NCI-H2081 treated with DMSO at 0.1 percent for 48 hours (cell line): ENCODE results near the gene TSBP1.

ENCODE experiments used
- DNase-seq: peaks from one replicate; lab custom pipeline; 2025; lab: John Stamatoyannopoulos, UW

The TSBP1 gene, protein sequence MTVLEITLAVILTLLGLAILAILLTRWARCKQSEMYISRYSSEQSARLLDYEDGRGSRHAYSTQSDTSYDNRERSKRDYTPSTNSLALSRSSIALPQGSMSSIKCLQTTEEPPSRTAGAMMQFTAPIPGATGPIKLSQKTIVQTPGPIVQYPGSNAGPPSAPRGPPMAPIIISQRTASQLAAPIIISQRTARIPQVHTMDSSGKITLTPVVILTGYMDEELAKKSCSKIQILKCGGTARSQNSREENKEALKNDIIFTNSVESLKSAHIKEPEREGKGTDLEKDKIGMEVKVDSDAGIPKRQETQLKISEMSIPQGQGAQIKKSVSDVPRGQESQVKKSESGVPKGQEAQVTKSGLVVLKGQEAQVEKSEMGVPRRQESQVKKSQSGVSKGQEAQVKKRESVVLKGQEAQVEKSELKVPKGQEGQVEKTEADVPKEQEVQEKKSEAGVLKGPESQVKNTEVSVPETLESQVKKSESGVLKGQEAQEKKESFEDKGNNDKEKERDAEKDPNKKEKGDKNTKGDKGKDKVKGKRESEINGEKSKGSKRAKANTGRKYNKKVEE

DNA sequence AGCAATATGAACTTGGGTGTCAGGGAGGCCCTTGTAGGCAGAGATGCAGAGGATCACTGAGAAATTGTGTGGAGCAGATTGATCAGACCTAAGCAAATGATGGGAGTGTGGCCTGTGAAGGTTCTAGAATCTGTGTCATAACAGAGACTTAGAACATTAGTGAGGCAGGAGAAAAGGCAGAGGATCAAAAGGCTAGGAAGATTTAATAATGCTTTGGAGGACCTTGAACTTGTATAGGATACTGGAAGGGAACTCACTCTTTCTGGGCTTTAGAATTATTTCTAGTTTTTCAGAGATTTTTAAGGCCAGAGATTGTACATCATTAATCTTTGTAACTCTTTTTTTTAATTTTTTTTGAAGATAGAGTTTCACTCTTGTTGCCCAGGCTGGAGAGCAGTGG lies at the start of gene TSBP1:
TSBP1 (minus strand) TSS at position 101 of the 400 bp plus-strand sequence. CDS start 197 bp downstream, outside the sequence.
- DNase-seq: no peak

DNA sequence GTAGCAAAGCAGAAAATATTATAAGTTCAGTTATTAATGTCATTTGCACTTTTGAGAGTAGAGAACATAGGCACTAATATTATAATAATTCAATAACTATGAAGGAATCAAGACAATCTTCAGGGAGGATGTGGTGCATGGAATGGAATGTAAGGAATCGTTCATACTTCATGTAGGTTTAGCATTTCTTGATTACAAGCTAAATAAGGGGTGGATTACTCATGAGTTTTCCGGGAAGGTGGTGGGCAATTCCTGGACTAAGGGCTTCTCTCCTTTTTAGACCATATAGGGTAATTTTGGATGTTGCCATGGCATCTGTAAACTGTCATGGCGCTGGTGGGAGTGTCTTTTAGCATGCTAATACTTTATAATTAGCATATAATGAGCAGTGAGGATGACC lies 44.3 kb upstream of the TSBP1 start:
- no peak for DNase-seq

GRCh38 chr6:32415521-32416019 lies 43.9 kb upstream of the TSBP1 start:
- DNase-seq: no peak

DNA sequence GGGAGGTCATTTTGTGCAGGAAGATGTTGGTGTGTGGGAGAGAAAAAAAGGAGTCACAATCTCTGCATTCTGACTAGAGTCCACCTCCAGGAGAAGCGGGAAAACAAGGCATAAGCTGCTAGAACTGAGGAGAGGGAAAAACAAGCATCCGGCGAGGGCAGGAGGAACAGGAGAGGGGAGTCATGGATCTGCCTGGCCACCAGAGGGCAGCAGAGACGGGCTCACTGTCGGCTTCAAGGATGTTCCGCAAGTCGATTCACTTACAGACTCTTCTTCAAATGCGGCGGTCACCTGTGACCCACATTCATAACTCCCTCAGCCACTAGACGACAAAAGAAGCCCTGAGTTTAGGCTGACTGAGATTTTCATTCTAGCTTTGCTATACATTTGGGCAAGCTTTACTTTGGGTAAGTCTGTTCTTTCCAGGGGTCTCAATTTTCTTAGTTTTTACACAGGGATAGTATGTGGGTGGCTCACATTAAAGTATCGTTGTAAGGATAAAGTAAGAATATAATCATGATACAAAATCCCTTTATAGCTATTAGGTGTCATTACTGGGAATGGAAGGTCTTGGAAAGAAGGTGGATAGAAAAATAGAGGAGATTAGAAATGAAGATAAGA lies 41.8 kb upstream of the TSBP1 start:
- no peak for DNase-seq

DNA sequence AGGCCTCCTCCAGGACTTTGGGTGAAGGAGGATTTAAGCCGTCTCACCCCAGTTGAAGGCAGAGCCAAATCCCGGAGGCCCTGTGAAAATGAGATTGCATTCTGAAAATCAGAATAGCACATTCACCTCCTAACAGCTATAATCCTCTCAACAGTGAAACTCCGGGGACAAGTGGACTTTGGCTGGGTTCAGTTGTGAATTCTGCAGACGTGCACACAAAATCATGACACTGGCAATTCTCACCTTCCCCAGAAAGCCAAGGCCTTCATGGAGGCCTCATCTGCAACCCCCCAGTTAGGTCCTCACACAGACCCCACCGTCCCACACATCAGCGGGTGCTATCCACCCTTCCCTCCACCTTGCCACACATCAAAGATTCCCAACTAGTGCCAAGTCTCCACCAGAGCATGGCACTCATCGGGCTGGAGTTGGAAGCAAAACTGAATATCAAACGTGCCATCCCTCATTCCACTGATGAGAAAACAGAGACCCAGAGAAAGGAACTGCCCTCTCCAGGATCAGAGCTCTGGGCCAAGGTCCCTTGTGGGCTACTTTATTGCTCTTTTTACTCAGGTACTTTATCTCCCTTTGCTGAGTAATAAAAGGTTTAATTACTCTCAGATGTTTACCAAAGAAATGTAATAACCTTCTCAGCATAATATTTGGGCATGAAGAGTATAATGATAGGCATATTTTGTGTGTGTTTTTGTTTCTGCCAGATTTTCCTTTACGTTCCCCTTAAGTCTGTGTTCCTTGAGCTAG lies 40.0 kb upstream of the TSBP1 start:
- DNase-seq: no peak

DNA sequence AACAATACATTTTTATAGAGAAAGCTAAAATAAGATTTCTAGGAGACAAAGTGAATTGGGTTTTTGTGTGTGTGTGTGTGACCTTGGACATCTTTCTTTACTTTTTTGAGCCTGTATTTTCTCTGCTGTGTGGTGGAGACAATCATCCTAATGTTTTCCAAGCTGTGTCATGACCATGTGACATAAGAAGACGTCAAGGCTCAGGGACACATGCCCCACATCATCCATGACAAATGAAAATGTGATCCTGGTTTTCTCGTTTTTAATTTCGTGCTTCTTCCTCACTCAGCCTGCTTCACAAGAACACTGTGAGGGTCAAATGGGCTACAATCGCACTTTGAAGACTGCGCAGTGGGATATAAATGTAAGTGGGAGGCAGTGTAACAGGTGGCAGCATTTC lies 39.2 kb upstream of the TSBP1 start:
- no peak for DNase-seq

DNA sequence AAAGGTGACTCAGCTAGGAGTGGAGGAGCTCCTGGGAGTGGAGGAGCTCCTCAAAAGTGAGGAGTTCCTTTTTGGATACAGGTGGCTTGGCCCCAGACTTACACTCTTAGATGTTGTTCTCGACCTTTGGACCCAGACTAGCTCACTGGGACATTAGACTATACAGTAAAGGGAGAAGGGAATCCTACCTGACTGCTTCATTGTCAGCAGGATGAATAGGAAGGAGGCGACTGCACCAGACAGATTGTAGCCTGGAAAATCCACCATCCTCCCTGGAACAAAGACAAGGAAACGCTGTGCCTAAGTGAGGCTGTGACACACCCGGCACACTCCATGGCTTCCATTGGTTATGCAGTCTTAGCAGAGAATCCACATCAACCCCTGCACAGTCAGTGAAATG lies 35.2 kb upstream of the TSBP1 start, which contains the start of gene BTNL2:
BTNL2 (minus strand) TSS at position 325 of the 400 bp plus-strand sequence; CDS start at position 267, 58 bp downstream.
- no peak for DNase-seq

DNA sequence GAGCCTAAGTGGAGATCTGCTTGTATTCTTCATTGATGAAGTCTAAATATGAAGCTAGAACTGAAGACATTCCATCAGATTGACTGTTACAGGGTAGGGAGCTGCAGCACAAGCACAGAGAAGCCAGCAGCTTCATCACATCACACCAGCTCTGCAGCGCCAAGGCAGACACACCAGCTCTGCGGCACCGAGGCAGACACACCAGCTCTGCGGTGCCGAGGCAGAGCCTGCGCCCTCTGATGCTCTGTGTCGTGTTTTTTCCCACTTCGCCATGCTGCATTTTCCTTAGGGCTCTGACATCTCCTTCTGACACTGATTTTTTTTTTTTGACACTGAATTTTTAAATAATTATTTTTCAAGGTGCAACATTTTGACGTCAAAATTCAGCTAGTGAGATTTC lies 34.5 kb upstream of the TSBP1 start:
- DNase-seq: no peak

- DNase-seq: no peak
Measured at GRCh38 chr6:32405656-32406055, 34.0 kb upstream of the TSBP1 start.

GRCh38 chr6:32402812-32403211 lies 31.1 kb upstream of the TSBP1 start:
- DNase-seq: no peak

GRCh38 chr6:32401284-32401963 lies 29.7 kb upstream of the TSBP1 start:
- no peak for DNase-seq

DNA sequence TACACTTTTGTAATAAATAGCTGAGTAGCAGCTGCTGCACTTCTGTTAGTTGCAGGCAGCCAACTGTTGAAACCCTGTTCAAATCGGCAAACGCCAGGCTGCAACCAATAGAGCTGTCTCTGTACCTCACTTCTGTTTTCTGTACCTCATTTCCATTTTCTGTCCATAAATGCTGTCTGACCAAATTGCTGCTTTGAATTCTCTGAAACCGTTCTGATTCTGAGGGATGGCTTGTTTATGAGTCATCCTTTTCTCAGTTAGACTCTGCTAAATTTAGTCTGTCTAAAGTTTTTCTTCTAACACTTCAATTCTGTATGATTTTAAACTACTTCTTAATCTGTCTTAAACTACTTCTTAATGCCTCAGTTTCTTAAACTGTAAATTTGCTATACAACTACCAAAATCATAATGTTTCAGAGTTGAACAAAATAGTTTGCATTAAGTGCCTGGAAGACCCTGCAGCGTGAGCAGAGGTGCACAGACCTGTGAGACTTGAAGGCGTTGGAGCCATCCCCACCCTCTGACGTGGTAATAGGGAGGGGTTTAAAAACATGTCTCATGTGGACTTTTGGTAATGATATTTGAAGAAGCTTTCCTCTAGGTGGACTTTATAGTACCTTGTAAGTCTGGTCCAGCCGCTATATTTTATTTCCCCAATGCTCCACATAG lies 25.7 kb upstream of the TSBP1 start:
- no peak for DNase-seq

- no peak for DNase-seq
Measured at GRCh38 chr6:32396028-32396427, 24.3 kb upstream of the TSBP1 start.

GRCh38 chr6:32393665-32394420 lies 22.1 kb upstream of the TSBP1 start:
- no peak for DNase-seq

DNA sequence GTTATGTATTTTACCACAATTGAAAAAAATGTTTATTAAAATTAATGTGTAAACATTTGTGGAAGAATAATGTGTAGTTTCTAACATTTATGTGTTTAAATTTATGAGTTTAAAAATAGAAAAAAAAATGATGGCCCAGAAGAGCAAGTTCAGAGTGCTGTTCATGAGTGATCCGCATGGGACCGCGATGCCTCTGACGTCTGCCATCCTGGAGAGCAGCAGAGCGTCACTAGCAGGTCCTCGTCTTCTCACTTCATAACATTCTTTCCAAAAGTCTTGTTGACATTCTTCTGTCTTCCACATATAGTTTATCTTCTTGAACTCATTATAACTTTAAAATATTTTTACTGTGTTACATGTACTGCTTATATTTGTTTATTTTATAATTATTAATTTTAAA lies 19.8 kb upstream of the TSBP1 start:
- DNase-seq: no peak

DNA sequence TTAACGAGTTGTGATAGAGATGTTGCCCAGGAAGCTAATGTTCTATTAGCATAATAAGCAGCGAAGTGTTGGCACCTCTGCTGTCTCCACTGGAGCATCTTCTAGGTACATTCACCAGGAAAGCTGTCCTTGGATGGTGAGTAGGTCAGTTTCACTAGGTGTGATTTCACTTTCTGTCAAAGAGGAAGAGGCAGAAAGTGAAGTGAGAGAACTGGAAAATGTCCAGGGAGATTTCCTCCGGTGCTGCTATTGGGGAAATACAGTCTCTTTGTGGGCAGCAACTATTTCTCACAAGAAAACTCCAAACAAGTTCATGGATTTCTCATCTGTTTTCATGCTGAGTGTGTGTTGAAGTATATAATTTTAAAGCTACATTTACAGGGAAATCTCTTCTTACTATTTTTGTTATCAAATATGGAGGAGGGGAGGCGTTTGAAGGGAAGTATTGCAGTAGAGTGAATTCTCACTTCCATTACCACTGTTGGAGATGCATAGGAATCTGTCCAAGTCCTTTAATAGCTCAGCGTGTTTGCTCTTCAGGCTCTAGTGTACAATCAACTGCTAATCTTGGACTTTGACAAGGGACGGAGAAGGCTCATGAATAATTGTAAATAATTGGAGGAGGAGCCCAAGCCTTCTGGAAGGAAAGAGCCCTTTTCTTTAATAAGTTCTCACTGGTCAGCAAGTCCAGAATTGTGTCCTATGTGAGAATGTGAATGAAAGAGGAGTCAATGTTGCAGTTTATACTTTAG lies 16.1 kb upstream of the TSBP1 start:
- DNase-seq: no peak

DNA sequence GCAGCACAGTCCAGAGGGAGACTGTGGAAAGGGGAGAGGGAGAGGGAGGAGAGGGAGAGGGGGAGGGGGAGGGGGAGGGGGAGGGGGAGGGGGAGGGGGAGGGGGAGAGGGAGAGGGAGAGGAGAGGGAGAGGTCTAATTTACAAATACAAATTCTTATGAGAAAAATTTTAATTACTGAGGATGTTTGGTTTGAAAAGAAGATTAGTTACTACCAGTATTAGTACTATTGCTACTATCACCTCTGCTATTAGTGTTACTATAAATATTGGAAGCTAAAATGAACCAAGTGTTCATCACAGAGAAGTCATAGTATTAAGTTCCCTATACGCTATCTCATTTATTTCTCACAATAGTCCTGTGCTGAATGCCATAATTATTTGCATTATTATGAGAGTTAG lies 14.3 kb upstream of the TSBP1 start:
- no peak for DNase-seq

DNA sequence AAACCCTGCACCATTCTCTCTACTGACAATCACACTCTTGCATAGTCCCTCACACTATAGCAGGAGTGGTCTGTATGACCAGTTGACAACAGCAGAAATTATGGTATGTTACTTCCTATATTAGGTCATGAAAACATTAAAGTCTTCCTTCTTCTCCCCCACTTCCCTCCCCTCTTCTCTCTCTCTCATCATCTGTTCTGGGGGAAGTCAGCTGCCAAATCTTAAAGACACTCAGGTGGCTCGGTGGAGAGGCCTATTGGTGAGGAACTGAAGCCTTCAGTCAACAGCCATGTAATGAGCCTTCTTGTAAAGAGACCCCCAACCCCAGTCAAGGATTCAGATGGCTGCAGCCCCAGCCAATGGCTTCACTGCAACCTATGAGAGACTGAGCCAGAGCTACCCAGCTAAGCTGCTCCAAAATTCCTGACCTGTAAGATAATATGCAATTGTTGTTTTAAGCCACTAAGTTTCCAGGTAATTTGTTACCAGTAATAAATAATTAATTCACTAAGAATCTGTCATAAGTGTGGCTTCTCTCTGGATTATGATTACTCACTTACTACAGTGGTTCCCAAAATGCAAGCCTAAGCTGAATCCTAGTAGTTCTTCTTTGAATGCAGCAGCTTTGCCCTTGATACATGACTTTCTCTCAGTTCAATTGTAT lies 11.2 kb upstream of the TSBP1 start:
- DNase-seq: no peak

DNA sequence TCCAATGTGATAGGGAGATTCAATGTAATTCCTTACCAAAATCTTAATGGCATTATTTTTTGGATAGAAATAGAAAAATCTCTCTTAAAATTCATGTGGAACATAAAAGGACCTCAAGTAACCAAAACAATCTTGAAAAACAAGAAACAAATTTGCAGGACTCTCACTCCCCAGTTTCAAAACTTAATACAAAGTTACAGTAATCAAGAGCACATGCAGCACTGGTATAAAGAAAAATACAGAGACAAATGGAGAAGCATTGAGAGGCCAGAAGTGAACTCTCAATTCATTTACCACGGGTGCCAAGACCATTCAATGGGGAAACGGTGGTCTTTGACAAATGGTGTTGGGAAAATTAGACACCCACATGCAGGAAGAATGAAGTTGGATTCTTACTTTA lies 7.8 kb upstream of the TSBP1 start:
- DNase-seq: no peak
